AG09309 (cell line): ENCODE data around the gene PKD2.
A peak's percentile ranks its signal among the peaks of the same experiment; 100 is the strongest.
"Not testable (repeated sequence)": the region's sequence is repeated elsewhere in the genome, so short reads cannot be mapped to it uniquely, and the experiment has no call there.

Source experiments
- DNase-seq: peaks from one replicate; pipeline ENCODE4 v3.0.0-alpha.2; 2010; ENCODE audit warnings: low read depth
- H3K4me3 ChIP-seq: 2 replicates; pipeline ENCODE4 v1.5.1; 2011; ENCODE audit warnings: mild to moderate bottlenecking, low read depth, low read length, moderate library complexity; ENCODE audit not compliant: control insufficient read depth
- CTCF ChIP-seq: IDR thresholded peaks from 2 replicates; pipeline ENCODE4 v1.5.1; 2011; ENCODE audit warnings: mild to moderate bottlenecking, low read depth, low read length, inconsistent platforms; ENCODE audit not compliant: insufficient read depth, control insufficient read depth; ENCODE audit errors: missing control alignments

Gene PKD2

GRCh38 chr4:88102026-88102425 lies 94.6 kb downstream of the PKD2 start:
- TF ChIP-seq CTCF = no peak
- no peak overlapping the region for H3K4me3 ChIP-seq
- DNase-seq = no peak

- no peak overlapping the region for H3K4me3 ChIP-seq
- no peak for TF ChIP-seq CTCF
- peak; percentile 31 for DNase-seq
Observed at GRCh38 chr4:88104902-88105610, 97.6 kb downstream of the PKD2 start.

- no peak for DNase-seq
- TF ChIP-seq CTCF = no peak
- H3K4me3 ChIP-seq = no peak overlapping the region
Observed at GRCh38 chr4:88106205-88106604, 98.8 kb downstream of the PKD2 start.

GRCh38 chr4:88107406-88108107 lies 100.1 kb downstream of the PKD2 start:
- TF ChIP-seq CTCF = no peak
- DNase-seq = no peak
- H3K4me3 ChIP-seq = no peak overlapping the region

GRCh38 chr4:88108108-88108465 lies 100.7 kb downstream of the PKD2 start:
- DNase-seq, H3K4me3 ChIP-seq: not testable (repeated sequence)

- DNase-seq = no peak
- no peak overlapping the region for H3K4me3 ChIP-seq
- TF ChIP-seq CTCF = no peak
Observed at GRCh38 chr4:88108747-88109122, 101.3 kb downstream of the PKD2 start.

GRCh38 chr4:88109123-88109881 lies 101.9 kb downstream of the PKD2 start:
- no peak for DNase-seq
- TF ChIP-seq CTCF = no peak
- no peak overlapping the region for H3K4me3 ChIP-seq
